ENCODE results near the gene LRRC57.
"Not testable (repeated sequence)": the region's sequence is repeated elsewhere in the genome, so short reads cannot be mapped to it uniquely, and the experiment has no call there.

Gene LRRC57

DNA sequence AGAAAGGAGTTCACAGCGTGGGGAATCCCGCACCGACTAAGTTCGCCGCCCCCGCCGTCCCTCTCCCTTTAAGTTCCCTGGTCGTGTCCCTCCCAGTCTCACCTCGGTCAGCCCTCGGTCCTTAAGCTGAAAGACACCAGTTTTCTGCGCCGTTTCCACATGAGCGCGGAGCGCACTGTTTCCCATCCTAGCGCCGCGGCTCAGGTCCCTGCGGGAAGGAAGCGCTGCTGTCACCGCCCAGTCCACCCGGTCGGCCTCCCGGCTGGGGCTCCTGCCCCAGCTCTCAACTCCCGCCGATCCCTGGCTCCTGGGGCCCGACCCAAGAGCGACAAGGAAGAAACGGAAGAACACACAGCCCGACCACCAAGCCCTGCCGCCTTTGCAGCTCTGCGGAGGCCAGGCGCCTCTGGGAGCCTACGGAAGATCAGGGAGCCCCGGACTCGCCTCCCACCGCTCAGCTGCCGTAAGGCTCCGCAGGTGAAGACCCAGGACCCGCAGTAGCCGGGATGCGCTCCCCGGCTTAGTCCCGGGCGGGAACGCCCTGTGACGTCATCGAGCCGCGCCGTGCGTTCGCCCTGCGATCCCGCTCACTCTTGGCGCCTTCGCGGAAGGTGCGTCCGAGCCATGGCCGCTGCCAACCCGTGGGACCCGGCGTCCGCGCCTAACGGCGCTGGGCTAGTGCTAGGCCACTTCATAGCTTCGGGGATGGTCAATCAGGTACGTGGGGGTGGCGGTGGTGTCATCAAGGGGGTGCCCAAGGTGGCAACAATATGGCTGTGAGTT, at the start of gene LRRC57, which contains the start of gene HAUS2:
TSS of gene LRRC57 (minus strand) at position 545 of the 783 bp plus-strand sequence. CDS start at position 186, 359 bp downstream.
TSS of gene HAUS2 (plus strand) at position 590 of the 783 bp plus-strand sequence. CDS start at position 625, 35 bp downstream.
- peak; percentile 58 to 75 for DNase-seq

DNA sequence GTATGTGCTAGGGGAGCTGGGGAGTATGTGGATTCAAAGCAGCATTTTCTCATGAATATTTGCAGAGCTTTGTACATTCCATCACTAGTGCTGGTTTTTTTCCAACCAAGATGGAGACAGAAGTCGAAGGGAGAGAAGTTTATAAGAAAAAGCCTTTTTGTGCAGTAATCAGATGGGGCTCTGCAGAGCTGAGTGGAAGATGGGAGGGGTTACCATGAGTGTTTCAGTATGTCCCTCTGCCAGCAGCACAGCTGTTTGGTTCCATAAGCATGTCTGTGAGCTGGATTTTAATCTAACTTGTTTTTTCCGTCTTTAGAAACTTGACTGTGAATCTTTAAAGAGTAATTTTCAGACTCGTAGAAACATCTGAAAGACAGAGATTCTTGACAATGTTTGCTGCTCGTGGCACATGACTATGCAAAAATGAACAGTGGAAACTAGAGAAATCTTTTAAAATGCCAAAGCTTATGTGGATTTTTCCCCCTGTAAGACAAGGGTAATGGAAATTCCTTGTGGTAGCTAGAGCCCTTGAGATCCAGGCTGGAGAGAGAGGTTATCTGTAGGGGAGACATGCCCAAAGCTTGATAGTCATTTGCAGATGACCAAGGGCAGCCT, 47.1 kb upstream of the LRRC57 start:
- DNase-seq = peak in 1 of 2 donors; percentile 14

DNA sequence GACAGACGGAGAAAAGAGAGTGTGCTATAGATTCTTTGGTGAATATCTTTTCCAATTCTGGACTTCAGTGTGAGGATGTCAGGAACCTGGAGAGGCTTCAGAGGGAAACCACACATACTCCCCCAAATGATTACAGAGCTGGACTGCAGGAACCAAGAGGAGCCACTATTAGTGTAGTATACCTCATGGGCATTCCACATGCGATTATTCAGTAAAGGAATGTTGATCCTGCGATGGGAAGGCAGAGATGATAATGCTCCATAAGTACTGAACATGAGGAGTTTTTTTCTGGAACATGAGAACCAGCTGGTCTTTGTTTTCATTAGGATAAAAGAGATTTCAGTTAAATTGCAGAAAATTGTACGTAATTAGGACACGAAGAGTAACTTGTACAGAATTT, 45.5 kb upstream of the LRRC57 start:
- no peak for DNase-seq

DNA sequence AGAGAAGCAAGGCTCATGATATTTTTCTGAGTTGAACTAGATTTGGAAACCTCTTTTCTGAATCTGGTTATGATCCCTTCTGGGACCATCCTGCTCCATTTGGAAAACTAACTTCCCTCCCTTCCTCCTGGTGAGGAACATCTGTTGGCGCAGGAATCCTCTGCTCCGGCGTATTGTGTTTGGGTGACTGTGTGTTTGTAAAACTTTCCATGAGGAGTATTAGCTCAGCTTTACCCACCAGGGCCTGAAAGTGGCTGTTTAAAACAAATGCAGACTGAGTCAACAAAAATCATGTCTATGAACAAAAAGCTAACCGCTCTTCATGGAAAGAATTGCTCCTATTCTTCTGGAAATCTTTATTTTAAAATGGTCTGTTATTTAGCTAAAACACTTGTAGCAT, 44.5 kb upstream of the LRRC57 start:
- no peak for DNase-seq

DNA sequence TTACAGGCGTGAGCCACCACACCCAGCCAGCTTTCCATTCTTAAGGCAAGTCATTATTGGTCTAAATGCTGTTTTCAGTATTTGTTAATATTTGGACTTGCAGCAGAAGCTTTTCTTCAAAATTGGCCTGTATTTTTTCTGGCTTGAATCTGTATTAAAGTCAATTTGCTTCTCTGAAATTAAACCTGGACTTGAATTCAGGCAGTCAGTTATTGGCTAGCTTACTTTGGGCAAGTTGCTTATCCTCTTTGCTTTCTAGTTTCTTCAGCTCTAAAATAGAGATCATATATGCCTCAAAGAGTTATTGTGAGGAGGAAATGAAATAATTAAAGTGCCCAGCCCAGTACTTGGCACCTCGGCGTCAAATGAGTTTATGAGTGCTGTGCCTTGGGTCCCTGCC, 44.1 kb upstream of the LRRC57 start:
- no peak for DNase-seq

DNA sequence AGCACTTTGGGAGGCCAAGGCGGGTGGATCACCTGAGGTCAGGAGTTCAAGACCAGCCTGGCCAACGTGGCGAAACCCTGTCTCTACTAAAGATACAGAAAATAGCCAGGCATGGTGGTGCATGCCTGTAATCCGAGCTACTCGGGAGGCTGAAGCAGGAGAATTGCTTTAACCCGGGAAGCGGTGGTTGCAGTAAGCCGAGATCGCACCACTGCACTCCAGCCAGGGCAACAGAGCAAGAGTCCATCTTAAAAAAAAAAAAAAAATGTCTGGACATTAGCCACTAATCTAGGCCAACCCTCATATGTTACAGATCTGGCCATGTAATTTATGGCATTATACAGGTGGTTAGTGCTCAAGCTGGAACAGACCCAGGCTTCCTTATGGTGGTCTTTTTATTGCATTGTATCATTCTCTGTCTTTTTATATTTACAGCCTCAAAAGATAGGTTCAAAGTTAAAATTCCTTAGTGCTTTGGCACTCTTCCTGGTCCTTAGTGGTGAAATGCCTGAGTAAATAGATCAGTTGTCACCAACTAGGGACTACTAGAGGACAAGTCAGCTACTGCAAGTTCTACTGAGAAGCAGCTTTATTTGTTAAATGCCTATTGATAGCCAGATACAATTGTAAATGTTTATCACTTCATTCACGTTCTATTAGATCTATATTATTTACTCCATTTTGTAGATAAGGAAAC, 42.8 kb upstream of the LRRC57 start:
- DNase-seq = no peak

DNA sequence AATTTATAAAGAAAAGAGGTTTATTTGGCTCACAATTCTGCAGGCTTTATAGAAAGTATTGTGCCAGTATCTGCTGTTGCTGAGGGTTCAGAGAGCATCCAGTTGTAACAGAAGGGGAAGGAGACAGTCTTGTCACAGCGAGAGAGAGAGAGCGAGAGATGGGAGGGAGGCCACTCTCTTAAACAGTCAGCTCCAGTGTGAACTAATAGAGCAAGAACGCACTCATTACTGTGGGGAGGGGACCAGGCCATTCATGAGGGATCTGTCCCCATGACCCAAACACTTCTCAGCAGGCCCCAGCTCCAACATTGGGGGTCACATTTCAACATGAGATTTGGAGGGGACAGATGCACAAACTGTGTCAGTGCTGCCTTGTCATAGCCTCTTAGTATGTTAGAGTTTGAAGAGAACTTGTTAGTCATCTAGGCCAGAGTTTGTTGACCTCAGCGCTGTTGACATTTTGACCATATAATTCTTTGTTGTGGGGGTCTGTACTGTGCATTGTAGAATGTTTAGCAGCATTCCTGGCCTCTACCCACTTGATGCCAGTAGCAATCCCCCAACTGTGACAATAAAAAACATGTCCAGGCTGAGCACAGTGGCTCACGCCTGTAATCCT, 42.1 kb upstream of the LRRC57 start:
- no peak for DNase-seq

DNA sequence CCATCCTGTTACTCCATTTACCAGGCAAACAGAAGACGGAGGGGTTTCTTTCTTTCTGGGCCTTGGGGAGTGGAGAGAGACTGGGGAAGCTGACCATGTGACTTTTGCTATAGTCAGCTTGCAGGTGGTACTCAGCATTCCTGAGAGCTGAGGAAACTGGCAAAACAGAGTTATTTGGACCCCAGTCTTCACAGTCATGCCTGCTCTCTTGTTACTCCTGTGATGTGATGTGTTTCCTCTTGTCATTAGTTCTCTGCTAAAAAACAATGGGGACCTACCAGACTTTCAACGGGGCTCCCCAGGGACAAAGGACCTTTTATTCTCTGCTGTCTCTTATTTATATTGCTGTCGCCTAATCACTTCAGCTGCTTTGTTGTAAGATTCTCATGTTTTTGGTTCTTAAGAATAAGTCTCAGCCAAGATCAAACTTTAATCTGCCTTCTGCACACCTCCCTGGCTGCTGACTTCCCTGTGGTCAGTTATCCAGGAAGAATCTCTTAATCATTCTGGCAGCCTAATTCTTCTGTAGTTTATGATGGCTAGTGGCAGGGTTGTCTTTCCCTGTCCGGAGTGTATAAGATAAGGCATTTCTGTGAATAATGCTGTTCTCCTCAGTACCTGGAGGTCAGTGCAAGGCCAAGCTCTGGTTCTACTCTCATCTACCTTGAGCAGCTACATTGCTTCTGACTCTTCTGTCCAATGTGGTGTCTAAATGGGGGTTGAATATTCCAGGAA, 35.6 kb upstream of the LRRC57 start:
- DNase-seq = peak; percentile 34 to 77

DNA sequence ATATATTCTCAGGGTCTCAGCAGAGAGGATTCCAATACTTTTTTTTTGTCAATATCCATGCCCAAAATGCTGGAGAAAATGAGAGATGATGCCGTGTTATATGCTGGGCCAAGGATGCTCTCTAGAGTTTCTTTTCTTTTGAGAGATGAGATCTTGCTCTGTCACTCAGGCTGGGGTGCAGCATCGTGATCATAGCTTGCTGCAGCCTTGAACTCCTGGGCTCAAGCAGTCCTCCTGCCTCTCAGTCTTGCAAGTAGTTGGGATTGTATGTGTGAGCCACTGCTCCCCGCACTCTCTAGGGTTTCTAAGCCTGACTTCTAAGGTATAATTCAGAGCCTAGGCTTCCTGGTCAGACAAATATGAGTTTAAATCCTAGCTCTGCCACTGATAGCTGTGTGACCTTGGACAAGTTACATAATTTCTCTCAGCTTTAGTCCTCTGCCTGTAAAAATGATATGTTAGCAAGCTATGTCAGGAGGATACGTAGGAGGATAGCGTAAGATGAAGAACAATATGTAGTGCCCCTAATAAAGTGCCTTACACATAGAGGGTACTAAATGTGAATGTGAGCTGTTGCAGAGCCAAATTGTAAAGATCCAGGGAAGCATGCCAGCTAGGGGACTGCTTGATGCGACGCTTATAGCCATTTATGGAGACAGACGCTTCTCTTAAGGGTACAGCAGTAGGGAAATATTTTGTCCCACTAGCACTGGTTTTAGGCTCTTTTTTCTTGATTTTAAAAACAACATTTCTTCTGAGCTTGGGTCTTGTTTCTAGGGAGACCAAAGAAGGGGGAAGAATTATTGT, 34.2 kb upstream of the LRRC57 start:
- no peak for DNase-seq

DNA sequence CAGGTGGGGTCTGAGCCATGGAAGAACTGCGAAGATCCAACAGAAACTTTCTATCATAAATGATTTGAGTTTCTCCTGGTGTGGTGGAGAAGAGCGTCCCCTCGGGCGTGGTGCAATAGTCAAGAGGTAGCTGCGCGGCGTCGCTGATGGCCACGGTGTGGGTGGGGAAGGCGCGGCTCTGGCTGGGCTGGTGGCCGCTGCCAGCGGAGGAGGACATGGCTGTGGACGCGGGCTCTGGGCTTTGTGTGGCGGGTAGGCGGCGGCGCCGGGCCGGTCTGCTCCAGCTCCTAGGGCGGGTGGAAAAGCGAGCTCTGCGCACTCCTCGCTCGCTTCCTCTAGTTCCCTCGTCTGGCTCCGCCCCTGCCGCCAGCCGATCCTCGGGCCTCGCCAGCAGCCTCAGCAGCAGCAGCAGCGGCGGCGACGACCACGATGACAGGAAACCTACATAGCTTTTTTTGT, 32.7 kb upstream of the LRRC57 start:
- peak; percentile 87 to 90 for DNase-seq

DNA sequence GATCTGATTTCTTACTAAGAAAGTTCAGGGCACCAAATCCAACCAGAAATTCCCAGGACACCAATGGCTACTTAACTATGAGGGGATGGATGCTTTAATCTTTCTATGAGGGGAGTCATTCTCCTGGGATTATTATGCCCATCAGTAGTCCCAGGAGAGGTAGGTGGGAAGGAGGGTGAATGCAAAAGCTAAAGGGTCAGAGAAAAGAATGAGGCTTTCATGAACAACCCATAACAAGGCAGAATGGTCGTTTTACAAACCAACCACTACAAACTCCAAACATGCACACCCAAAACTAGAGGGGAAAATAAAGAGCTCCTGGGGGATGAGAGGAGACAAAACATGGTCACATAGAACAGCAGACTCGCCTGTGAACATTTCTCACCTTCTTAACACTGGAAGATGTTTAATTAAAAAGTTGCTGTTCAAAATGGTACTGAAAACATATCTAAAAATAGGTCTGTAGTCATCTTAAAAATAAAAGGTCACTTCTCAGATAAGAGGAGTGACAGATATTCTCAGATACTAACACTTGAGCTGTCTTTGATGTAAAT, 30.5 kb upstream of the LRRC57 start:
- DNase-seq = no peak

DNA sequence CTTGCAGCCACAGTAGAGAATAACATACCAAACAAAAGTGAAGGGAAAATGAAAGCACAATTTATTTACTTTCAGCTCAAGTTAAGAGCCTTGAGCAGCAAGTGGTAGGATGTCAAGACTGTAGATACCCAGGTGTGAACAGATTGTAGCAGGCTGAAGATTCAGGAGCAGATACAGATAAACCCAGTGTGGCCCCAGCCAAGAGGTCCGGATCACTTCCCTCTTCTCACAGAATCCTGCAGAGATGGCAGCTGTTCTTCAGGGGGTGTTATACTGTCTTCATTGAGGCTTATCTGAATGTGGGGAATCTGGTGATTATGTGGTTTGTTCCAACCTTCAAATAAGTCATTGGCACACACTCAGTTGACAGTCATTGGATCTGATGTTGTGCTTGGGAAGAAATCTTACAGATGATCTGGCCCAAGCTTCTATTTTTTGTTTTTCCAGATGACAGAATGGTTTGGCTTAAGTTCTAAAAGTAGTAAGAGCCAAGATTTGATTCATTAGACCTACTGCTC, 29.0 kb upstream of the LRRC57 start:
- DNase-seq = no peak

DNA sequence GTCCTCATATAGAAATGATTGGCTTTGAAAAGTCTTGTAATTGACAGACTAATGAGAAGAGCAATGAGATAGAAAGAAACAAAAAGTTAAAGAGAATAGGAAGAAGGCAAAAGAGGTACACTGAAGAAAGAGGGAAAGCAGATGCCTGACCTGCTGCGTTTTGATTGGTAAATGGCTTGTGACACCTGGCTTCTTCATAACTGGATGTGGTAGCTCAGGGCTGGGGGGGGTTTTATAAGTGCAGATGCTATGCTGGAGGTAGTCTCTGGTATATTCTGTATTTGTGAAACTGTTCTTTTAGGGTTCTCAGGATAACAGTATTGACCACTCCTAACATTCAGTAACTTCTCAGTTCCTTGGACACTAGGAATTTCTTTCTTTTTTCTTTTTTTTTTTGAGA, 28.2 kb upstream of the LRRC57 start:
- DNase-seq = no peak

DNA sequence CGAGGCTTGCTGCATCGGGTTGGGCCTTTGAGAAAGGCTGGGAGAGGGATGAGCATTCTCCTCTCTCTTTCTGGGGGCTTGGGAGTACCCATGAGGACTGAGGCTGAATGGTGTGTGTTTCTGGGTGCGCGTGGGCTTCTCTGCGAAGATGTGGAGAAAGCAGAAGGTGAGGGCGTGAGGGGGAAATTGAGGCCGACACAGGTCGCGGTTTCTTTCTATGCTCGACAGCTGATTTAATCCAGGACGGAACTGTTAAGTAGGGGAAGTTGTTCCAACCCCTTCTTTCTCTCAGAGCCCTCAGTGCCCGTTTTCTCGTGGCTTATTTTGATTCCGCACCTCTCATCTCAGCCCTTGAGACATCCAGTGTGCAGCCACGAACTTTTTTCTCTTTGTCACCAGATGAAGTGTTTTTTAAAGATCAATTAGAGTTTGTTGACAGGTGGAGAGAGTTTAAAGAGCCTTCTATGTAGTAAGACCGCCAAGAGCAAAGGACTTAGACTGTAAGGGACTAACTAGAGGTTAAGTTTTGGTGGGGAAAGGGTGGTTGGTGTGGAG, 27.5 kb upstream of the LRRC57 start:
- no peak for DNase-seq

DNA sequence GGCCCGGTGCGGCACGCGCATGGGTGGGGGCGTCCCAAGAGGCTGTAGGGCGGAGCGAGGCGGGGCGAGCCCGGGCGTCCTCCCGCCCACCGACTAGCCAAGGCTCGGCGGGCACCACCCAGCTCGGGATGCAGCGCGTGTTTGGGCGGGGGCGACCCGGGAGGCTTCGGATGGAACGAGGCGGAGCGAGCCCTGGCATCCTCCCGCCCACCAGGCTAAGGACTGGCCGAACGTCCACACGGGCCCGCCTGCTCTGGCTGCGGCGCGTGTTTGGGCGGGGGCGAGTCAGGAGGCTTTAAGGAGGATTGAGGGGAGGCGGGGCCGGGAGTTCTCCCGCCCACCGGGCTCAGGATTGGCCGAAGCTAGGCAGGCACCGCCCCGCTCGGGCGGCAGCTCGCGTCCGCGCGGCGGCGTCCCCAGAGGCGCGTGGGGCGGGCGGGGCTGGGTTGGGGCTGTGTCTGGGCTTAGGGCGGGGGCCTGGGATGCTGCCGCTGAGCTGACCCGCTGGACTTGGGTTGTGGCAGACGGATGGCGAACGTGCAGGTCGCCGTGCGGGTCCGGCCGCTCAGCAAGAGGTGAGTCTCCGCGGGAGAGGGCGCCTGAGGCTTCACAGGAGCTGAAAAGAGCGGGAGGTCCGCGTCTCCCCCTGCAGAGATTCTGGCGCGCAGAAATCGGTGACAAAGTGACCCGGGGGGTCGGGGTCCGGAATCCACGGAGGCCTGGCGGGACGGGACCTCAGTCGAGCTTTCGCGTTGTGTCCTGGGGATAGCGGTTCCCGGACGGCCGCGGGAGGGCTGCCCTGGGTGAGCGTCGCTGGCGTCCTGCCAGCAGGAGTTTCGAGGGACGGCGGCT, 26.8 kb upstream of the LRRC57 start, which contains the start of gene STARD9:
TSS of gene STARD9 (plus strand) at position 419 of the 852 bp plus-strand sequence. CDS start at position 529, 110 bp downstream.
- peak; percentile 99 for DNase-seq

DNA sequence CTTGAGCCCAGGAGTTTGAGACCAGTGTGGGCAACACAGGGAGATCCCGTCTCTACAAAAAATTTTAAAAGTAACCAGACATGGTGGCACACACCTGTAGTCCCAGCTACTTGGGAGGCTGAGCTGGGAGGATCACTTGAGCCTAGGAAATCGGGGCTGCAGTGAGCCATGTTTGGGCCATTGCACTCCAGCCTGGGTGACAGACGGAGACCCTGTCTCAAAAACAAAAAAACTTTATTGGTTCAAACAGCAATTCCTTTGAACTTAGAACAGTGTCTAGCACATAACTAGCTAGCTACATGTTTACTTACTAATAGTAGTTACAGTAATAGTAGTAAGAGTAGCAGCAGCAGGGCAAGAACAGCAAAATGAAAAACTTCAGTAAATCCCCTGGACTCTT, 10.1 kb upstream of the LRRC57 start:
- no peak for DNase-seq

DNA sequence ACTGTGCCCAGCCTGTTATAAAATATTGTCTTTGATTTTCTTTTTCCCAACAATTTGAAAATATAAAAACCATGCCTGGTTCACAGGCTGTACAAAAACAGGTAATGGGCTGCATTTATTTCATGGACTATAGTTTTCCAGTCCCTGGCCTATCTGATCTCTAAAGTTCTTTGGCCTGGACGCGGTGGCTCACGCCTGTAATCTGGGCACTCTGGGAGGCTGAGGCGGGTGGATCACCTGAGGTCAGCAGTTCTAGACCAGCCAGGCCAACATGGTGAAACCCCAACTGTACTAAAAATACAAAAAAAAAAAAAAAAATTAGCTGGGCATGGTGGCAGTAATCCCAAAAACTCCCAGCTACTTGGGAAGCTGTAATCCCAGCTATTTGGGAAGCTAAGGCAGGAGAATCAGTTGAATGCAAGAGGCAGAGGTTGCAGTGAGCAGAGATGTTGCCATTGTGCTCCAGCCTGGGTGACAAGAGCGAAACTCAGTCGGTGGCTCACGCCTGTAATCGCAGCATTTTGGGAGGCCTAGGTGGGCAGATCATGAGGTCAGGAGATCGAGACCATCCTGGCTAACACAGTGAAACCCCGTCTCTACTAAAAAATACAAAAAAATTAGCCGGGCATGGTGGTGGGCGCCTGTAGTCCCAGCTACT, 8.1 kb upstream of the LRRC57 start:
- not testable (repeated sequence) for DNase-seq

DNA sequence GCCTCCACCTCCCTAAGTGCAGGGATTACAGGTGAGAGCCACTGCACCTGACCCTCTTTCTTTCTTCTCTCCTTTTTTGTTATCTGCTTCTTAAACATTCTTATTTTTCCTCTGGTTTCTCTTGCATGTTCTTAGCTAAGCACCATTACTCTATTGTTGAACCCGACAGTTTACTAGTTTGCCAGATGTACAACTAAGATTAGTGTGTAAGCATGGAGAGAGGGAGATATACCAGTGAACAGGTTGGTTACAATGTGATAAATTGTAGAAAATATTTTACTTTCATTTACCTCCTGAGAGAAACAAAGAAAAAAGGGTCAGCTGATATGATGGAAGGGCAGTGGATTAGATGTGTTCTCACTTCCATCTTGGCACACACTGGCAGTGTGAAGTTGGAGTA, 5.0 kb upstream of the LRRC57 start:
- no peak for DNase-seq

Measured in hippocampal formation (tissue), 2 donors.